ENCODE data around the gene TMEM151A.
"Not testable (repeated sequence)": the region's sequence is repeated elsewhere in the genome, so short reads cannot be mapped to it uniquely, and the experiment has no call there.

Gene TMEM151A
- total RNA-seq = 0 to 3.2 (median 0.81) reads per million in 17 experiments

- DNase-seq = peak in 3 of 4 experiments; percentile 21 to 60 (median 46)
Observed at GRCh38 chr11:66291706-66292542, at the start of gene TMEM151A. TSS of gene TMEM151A (plus strand) at chr11:66291894. CDS start at chr11:66292014, 120 bp downstream.

DNA sequence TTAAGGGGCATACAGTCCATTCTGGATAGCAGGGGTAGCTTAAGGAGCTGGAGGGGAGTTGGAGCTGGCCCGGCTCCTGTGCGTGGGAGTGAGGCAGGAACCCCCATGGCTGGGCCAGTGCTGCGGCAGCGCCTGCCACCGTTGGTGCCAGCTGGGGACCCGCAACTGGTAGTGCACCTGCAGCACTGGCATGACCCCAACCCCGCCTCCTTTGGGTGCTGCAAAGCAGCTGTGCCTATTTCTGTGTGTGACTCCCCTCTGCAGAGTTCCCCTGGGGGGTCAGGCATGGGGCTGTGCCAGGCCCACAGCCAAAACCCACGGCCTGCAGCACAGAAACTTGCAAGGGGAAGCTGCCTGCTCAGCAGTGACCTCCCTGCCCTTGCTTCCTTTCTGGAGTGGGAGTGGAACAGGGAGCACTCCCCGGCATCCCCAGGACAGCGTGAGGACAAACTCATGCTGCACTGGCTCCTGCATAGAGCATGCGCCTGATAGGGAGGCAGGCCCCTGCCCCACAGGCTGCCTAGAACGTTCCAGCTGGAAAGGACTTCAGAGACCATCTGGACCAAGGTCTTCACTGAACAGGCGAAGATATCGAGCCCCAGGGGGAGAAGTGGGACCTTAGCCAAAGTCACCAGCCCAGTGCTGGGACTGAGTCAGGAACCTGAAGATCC, 49.5 kb upstream of the TMEM151A start:
- no peak for DNase-seq

GRCh38 chr11:66243782-66244535, 47.7 kb upstream of the TMEM151A start:
- DNase-seq = no peak

GRCh38 chr11:66247295-66247694, 44.4 kb upstream of the TMEM151A start:
- DNase-seq = no peak

DNA sequence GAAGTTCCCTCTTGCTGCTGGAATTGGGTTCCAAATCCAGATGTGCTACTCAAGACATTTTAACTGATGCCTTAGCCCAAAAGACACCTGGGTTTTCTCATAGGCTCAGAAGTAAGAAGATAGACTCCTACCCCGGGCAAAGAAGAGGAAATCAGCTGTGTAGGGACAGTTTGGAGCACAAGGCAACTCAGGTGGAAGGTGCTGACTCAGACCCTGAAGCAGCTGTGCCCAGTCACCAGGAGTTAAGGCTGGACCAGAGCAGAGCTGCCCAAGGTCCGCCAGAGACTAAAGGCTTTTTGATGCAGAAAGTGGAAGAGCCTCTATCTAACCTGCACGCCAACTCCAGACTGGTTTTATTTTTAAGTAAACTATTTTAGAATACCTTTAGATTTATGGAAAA, 43.9 kb upstream of the TMEM151A start:
- no peak for DNase-seq

DNA sequence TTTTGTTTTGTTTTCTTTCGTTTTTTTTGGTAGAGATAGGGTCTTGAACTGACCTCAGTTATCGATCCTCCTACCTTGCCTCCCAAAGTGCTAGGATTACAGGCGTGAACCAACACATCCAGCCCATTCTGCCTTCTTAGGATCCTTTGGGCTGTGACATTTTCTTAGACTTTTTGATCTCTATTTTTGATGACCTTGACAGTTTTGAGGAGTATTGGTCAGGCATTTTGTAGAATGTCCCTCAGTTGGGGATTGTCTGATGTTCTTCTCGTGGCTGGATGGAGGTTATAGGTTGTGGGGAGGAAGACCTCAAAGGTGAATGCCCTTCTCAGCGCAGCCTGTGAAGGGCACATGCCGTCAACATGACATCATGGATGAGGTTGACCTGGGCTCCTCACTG, 42.8 kb upstream of the TMEM151A start:
- no peak for DNase-seq

DNA sequence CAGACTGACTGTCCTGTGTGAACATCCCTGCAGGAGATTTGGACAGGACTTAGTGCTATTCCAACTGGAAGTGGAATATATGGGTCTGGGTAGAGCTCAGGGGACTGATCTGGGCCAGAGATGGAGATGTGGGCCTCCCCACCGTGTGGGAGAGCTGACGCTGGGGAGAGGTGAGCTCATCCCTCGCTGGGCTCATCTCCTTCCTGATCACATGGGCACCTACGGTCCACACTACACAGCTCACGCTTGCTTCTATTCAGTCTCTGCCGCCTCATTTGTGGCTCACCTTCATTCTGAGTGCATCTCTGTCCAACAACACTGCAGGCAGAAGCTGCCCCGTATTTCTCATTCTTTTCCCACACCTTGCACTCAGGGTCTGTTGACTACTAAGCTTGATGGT, 39.9 kb upstream of the TMEM151A start:
- DNase-seq = no peak

- DNase-seq = not testable (repeated sequence)
Observed at GRCh38 chr11:66253081-66253480, 38.6 kb upstream of the TMEM151A start.

DNA sequence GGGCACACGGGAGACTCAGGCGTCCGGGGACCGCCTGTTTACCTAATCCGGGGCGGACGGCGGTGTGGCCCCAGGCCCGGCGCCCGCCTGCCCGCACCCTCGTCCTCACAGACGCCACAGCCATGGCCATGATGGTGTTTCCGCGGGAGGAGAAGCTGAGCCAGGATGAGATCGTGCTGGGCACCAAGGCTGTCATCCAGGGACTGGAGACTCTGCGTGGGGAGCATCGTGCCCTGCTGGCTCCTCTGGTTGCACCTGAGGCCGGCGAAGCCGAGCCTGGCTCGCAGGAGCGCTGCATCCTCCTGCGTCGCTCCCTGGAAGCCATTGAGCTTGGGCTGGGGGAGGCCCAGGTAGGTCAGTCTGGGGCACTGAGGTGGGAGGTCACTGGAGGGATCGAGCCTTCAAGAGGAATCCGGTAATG, 33.2 kb upstream of the TMEM151A start:
- DNase-seq = no peak

DNA sequence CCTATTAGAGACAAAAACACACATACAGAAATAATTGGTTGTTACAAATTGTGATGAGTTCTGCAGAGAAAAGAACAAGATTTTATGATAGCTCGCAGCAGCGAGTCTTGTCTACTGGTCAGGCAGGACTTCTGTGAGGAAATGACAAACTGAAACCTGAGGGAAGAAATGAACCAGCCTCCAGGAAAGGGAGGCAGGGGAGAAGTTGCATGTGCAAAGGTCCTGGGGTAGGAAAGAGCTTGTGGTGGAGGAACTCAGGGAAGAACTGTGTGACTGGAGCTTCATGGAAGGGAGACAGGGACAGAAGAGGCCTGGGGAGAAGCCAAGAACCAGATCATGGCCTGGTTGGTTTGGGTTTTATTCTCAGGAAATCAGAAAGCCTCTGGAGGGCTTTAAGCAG, 32.5 kb upstream of the TMEM151A start:
- no peak for DNase-seq

DNA sequence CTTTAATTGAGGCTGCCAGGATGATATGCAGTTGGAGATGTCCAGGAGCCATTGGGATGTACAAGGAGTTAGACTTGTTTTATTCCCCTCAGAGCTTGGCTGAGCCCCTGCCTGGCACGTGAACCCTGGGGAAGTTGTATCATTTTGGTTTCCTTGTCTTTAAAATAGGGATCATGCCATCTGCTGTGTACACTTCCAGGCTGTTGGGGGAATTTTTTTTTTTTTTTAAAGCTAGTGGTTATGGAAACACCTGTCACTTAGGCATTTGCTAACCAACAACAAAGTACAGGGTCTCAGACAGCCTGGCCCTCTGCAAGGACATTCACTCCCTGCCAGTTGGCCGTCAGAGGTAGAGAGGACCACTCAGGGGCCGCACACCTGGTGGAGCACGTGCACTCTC, 31.7 kb upstream of the TMEM151A start:
- no peak for DNase-seq

DNA sequence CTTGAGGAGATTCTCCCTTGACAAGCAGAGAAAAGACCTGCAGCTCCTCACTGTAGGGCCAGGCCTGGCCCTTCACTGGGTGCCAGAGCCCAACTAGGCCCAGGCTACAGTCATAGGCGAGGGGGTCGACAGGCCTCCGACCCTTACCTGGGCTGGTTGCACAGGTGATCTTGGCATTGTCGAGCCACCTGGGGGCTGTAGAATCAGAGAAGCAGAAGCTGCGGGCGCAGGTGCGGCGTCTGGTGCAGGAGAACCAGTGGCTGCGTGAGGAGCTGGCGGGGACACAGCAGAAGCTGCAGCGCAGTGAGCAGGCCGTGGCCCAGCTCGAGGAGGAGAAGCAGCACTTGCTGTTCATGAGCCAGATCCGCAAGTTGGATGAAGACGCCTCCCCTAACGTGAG, 30.1 kb upstream of the TMEM151A start:
- DNase-seq = no peak

- no peak for DNase-seq
Observed at GRCh38 chr11:66262191-66262590, 29.5 kb upstream of the TMEM151A start.

DNA sequence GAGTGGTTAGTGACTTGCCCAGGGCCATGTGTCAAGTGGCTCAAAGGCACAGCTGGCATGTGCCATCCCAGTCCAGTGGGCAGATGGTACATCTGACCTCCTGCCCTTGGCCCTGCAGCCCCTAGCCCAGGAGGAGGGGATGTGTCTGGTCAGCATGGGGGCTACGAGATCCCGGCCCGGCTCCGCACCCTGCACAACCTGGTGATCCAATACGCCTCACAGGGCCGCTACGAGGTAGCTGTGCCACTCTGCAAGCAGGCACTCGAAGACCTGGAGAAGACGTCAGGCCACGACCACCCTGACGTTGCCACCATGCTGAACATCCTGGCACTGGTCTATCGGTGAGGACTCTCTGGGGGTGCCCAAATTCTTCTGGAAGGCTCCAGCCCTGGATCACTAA, 29.0 kb upstream of the TMEM151A start:
- no peak for DNase-seq

GRCh38 chr11:66263231-66263630, 28.5 kb upstream of the TMEM151A start:
- DNase-seq = no peak

DNA sequence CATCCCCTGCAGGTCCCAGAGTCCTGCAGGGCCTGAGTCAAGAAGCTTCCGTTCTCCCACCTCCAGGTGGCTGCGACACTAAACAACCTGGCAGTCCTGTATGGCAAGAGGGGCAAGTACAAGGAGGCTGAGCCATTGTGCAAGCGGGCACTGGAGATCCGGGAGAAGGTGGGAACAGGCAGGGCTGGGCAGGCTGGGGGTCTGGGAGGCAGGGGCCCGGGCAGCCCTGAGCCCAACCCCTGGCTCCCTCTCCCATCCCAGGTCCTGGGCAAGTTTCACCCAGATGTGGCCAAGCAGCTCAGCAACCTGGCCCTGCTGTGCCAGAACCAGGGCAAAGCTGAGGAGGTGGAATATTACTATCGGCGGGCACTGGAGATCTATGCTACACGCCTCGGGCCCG, 27.9 kb upstream of the TMEM151A start:
- DNase-seq = no peak

DNA sequence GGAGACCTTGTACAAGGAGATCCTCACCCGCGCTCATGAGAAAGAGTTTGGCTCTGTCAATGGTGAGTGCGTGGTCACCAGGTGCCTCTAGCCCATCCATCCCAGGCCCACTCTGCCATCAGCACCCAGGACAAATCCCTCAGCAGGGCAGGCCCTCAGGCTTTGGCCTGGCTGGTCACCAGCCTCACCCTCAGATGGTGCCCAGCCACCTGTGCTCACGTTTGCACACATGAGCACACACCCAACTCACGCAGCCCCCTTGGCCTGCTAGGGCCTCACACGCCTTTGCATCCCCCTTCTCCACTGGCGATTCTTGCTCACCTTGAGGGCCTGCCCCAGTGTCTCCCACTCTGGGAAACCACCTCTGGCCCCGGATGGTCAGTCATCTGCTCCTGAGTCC, 27.3 kb upstream of the TMEM151A start:
- DNase-seq = no peak

DNA sequence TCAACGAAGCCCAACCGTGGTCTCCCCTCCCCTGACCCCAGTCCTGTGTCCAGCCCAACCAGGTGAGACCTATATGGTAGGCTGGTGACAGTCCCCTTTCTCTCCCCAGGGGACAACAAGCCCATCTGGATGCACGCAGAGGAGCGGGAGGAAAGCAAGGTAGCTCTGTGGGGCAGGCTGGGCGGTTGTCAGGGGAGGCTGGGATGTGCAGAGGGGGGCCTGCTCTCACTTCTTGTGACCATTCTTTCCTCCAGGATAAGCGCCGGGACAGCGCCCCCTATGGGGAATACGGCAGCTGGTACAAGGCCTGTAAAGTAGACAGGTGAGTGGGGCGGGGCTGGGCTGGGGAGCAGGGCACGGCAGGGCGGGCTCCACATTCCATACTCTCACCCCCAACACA, 26.8 kb upstream of the TMEM151A start:
- DNase-seq = peak in 2 of 4 experiments; percentile 12 to 38

DNA sequence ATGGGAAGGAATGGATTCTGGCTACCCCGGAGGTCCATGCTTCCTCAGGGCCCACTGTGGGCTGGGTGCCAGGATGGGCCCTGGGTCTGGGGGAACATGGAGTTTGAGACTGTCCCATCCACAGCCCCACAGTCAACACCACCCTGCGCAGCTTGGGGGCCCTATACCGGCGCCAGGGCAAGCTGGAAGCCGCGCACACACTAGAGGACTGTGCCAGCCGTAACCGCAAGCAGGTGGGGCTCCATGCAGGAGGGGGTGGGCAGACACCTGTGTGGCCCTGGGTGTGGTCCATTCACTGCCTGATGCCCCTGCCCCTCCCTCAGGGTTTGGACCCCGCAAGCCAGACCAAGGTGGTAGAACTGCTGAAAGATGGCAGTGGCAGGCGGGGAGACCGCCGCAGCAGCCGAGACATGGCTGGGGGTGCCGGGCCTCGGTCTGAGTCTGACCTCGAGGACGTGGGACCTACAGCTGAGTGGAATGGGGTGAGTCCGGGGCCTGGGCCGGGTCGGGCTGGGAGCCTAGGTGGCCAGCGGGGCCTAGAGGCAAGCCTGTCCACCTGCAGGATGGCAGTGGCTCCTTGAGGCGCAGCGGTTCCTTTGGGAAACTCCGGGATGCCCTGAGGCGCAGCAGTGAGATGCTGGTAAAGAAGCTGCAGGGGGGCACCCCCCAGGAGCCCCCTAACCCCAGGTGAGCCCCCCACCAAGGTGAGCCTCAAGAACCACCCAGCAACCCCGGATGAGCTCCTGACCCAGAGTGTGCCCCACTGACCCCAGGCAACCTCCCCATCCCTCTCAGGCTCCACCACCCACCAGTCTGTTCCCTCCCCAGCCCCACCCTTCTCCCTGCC, 25.9 kb upstream of the TMEM151A start:
- no peak for DNase-seq

DNA sequence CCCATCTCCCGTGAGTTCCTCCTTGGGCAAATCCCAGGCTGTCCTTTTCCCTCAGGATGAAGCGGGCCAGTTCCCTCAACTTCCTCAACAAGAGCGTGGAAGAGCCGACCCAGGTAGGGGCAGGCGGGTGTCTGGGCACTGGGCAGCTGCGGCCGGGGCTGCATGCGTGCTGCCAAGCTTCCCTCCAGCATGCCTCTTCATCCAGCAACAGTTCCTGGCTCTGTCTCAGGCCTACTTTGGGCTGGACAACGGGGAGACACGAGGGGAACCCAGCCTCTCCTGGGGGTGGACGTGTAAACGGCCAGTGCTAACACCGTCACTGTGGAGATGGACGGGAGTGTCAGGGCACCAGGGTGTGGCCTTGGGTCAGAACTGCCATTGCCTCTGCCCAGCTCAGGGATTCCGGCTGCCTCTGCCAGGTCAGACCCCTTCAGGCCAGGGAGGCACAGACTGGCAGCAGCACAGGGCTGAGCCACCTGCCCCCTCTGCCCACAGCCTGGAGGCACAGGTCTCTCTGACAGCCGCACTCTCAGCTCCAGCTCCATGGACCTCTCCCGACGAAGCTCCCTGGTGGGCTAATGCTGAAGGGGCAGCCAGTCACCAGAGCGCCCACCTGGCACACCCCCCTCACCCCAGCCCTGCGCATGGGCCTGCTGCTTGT, 25.2 kb upstream of the TMEM151A start:
- no peak for DNase-seq

- DNase-seq = peak in 1 of 4 experiments; percentile 9
Observed at GRCh38 chr11:66267039-66267378, 24.7 kb upstream of the TMEM151A start.
